IPS-15b (cell line): ENCODE measurements around the gene RPS6KA5.
"Not testable (repeated sequence)": the region's sequence is repeated elsewhere in the genome, so short reads cannot be mapped to it uniquely, and the experiment has no call there.

Source experiments
- H3K27me3 ChIP-seq: one replicate; pipeline ENCODE4 v1.6.1; 2013; ENCODE audit warnings: low read length; ENCODE audit not compliant: control insufficient read depth, insufficient read depth
- H3K36me3 ChIP-seq: one replicate; pipeline ENCODE4 v1.6.1; 2013; ENCODE audit warnings: low read length; ENCODE audit not compliant: control insufficient read depth, insufficient read depth
- H3K4me1 ChIP-seq: one replicate; pipeline ENCODE4 v1.6.1; 2013; ENCODE audit warnings: mild to moderate bottlenecking, low read length; ENCODE audit not compliant: control insufficient read depth, insufficient read depth
- H3K4me3 ChIP-seq: one replicate; pipeline ENCODE4 v1.5.1; 2013; ENCODE audit warnings: low read depth, low read length
- H3K9ac ChIP-seq: one replicate; pipeline ENCODE4 v1.6.1; 2013; ENCODE audit warnings: low read depth, mild to moderate bottlenecking, low read length
- H3K9me3 ChIP-seq: one replicate; pipeline ENCODE4 v1.6.1; 2013; ENCODE audit warnings: mild to moderate bottlenecking, low read length; ENCODE audit not compliant: control insufficient read depth, insufficient read depth

Gene RPS6KA5

DNA sequence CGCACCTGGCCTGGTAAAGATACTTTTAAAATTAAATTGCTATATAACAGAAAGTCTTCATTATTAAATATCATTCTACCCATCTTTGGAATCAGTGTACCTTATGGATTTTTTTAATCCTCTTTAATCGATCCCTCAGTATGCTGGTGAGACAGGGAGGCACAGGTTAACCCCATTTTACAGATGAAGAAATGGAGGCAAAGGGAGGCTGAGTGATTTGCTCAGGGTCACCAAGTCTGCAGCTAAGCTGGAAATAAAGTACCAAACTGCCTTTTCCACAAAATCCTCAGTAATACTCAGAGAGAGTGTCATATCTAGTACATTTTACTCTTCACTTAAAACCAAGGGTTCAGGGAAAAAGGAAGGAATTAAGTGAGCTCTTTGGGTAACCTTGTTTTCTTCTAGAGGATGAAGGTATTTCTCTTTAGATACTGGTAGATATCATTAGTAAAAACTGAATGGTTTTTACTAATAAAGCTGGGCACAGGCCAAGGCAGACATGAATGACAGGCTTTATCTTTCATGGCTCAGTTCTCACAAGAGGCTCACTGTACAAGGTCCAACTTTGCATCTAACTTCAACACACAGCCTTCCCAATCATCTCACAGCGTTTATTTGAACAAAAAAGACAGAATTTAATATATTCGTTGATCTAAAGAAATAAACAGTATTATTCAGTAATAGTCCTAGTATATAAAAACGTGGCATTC lies 209.0 kb downstream of the RPS6KA5 start:
- Histone ChIP-seq H3K4me1 (no peaks in the 10 kb centered on the region), H3K9ac (no peak overlapping the region), H3K4me3 (no peak overlapping the region), H3K27me3 (no peaks in the 10 kb centered on the region), H3K9me3 (no peaks in the 10 kb centered on the region), H3K36me3 (no peaks in the 10 kb centered on the region)

DNA sequence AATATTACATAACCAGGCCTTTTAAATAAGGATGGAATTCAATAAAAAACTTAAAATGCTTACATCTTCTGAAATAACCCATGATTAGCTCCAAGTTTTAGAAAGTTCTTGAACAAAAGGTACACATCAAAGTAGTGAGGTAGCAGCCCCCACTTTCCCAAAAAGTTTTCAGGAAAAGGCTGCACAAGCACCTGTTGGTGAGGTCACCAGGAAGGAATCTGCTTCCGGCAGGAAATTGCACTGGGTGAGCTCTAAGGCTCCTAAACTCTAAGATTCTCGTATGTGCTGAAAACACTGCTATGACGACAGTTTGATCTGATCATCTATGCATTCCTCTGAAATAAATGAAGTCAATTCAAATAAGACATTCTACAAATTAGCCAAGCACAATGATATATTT lies 210.0 kb downstream of the RPS6KA5 start:
- H3K4me3 ChIP-seq: no peak overlapping the region
- no peaks in the 10 kb centered on the region for H3K4me1 ChIP-seq
- H3K36me3 ChIP-seq: no peaks in the 10 kb centered on the region
- H3K27me3 ChIP-seq: no peaks in the 10 kb centered on the region
- H3K9me3 ChIP-seq: no peaks in the 10 kb centered on the region
- no peak overlapping the region for H3K9ac ChIP-seq

DNA sequence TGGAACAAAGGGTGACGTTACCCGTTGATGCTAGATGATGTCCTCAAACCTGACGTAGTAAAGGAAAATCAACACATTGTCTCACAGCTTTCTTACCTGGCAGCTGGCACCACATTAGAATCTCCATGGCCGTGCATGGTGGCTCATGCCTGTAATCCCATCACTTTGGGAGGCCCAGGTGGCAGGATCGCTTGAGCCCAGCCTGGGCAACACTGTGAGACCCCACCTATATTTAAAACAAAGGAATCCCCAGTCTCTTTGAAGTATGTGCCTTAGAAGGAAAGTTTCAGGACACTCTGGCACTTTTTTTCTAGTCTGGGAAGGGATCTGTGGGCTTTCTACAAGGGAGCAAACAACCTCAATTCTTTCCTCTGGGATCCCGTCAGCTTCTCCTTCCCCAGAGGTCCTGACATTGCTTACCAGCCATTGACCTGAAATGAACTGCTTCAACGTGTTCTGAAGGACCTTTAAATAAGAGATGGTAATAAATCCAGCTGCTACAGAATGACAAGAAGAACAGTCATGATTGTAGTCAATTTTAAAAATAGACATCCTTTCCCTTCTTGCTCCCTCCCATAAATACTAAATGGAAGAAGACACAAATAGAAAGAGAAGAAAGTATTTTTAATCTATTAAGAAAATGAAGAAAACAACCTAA lies 210.5 kb downstream of the RPS6KA5 start:
- H3K9ac ChIP-seq: no peak overlapping the region
- H3K4me1 ChIP-seq: no peaks in the 10 kb centered on the region
- no peak overlapping the region for H3K4me3 ChIP-seq
- H3K36me3 ChIP-seq: no peaks in the 10 kb centered on the region
- H3K27me3 ChIP-seq: no peaks in the 10 kb centered on the region
- no peaks in the 10 kb centered on the region for H3K9me3 ChIP-seq

DNA sequence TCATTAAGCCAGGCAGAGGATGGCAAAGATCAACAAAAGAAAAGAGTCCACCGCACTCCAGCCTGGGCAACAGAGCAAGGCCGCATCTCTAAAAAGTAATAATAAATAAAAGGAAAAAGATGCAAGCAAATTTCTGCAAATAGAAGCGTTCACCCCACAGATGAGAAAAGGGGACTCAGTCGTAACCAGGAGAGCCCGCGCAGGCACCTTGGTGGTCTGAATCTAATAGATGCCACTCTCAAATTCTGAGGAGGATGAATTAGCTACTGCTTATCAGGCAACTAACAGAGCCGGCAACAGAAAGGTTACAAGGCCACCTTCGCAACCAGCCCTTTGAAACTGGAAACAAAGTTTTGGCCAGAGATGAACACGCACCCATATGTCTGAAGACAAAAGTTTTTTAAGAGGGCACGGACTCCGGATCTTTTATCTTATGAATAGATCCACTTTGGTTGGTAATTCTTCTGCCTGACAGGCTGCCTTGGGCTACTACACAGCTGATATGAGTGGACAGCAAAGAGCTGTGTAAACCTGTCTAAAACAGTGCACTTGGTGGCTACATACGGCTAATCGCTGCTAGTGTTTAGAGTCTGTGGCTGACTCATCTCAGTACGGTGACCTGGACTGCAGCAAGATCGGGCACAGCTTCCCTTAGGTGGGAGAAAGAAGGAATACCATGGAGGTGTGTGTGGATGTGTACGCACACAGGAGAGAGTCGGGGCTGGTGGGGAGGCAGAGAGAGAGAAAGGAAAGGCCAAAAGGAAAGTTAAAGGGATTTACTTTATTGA lies 211.3 kb downstream of the RPS6KA5 start:
- H3K4me3 ChIP-seq: no peak overlapping the region
- H3K27me3 ChIP-seq: no peaks in the 10 kb centered on the region
- no peaks in the 10 kb centered on the region for H3K9me3 ChIP-seq
- no peaks in the 10 kb centered on the region for H3K4me1 ChIP-seq
- H3K36me3 ChIP-seq: no peaks in the 10 kb centered on the region
- no peak overlapping the region for H3K9ac ChIP-seq

DNA sequence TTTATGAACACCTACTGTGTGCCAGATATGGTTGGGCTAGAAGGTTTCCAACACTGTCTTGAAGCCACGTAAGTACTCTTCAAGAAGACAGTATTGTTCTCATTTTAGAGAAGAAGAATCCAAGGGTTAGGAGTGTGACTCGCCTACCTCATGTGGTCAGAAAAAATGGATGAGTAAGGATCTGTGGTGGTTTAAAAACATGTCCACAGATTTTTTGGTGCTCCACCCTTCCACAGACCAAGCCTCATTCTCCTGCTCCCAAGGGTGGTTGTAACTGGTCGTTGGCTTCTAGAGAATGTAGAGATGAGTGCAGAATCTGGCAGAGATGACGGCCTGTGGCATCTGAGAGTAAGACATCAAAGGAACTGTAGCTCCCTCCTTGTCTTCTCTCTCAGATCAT lies 213.9 kb downstream of the RPS6KA5 start:
- H3K4me1 ChIP-seq: no peaks in the 10 kb centered on the region
- no peaks in the 10 kb centered on the region for H3K27me3 ChIP-seq
- no peaks in the 10 kb centered on the region for H3K36me3 ChIP-seq
- no peak overlapping the region for H3K9ac ChIP-seq
- H3K4me3 ChIP-seq: no peak overlapping the region
- no peaks in the 10 kb centered on the region for H3K9me3 ChIP-seq

DNA sequence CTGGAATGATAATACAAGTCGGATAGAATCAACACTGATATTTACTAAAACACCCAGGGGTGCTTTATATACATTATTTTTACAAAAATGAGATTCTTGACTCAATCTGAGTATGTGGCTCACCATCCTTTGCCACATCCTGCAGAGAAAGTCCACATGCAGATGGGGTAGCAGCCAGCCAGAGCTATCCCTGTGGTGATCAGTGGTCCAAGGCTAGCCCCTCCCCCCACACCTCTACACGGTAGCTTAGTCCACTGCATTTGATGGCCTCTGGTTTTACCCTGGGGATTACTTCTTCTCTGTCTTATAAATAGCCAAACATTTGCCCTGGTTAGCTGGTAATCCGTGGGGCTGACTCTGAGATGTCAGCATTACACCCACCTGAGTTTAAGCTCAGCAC lies 216.1 kb downstream of the RPS6KA5 start:
- H3K36me3 ChIP-seq: no peaks in the 10 kb centered on the region
- H3K4me3 ChIP-seq: no peak overlapping the region
- H3K4me1 ChIP-seq: no peaks in the 10 kb centered on the region
- H3K9me3 ChIP-seq: no peaks in the 10 kb centered on the region
- H3K27me3 ChIP-seq: no peaks in the 10 kb centered on the region
- no peak overlapping the region for H3K9ac ChIP-seq

DNA sequence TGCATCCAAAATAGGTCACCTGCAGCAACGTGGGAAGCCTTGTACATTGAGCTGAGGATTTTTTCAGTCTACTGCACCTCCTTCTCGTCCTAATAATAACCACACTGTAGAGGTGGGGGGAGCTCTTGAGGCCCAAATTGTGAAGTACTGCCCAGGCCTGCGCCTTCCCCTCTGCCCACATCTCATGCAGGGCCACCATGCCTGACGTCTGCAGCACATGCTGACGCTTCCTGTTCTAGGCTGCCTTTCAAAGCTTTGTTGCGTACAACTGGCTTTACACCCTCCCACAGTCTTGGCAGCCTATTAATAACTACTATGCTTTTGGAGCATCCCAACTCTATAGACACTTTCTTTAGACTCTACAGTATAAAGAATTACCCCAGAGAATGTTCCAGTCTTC lies 217.7 kb downstream of the RPS6KA5 start:
- Histone ChIP-seq H3K9ac (no peak overlapping the region), H3K4me3 (no peak overlapping the region), H3K9me3 (no peaks in the 10 kb centered on the region), H3K36me3 (no peaks in the 10 kb centered on the region), H3K27me3 (no peaks in the 10 kb centered on the region), H3K4me1 (no peaks in the 10 kb centered on the region)

DNA sequence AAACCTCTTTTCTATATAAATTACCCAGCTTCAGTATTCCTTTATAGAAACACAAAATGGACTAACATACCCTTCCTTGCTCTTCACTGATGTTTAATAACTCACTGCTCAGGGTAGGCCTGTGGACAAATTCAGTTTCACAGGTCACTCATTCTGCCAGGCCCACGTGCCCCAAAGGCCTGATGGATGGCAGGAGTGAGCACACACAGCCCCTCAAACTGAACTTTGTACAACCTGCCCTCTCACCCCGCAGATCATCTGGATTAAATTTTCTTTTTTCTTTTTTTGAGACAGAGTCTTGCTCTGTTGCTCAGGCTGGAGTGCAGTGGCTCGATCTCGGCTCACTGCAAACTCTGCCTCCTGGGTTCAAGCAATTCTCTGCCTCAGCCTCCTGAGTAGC lies 219.8 kb downstream of the RPS6KA5 start:
- not testable (repeated sequence) for H3K4me1 ChIP-seq, H3K9me3 ChIP-seq, H3K9ac ChIP-seq, H3K27me3 ChIP-seq, H3K36me3 ChIP-seq, H3K4me3 ChIP-seq

DNA sequence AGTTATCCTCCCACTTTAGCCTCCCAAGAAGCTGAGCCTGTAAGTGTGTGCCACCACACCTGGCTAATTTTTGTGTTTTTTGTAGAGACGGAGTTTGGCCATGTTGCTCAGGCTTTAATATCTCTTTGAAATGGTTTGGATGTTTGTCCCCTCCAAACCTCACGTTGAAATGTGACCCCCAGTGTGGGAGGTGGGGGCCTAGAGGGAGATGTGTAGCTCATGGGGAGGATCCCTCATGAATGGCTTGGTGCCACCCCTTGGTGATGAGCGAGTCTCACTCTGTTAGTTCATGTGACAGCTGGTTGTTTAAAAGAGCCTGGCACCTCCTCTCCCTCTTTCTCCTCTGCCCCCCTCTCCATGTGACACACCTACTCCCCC lies 220.6 kb downstream of the RPS6KA5 start:
- Histone ChIP-seq H3K9me3 (no peaks in the 10 kb centered on the region), H3K4me1 (no peaks in the 10 kb centered on the region), H3K27me3 (no peaks in the 10 kb centered on the region), H3K4me3 (no peak overlapping the region), H3K36me3 (no peaks in the 10 kb centered on the region), H3K9ac (no peak overlapping the region)

DNA sequence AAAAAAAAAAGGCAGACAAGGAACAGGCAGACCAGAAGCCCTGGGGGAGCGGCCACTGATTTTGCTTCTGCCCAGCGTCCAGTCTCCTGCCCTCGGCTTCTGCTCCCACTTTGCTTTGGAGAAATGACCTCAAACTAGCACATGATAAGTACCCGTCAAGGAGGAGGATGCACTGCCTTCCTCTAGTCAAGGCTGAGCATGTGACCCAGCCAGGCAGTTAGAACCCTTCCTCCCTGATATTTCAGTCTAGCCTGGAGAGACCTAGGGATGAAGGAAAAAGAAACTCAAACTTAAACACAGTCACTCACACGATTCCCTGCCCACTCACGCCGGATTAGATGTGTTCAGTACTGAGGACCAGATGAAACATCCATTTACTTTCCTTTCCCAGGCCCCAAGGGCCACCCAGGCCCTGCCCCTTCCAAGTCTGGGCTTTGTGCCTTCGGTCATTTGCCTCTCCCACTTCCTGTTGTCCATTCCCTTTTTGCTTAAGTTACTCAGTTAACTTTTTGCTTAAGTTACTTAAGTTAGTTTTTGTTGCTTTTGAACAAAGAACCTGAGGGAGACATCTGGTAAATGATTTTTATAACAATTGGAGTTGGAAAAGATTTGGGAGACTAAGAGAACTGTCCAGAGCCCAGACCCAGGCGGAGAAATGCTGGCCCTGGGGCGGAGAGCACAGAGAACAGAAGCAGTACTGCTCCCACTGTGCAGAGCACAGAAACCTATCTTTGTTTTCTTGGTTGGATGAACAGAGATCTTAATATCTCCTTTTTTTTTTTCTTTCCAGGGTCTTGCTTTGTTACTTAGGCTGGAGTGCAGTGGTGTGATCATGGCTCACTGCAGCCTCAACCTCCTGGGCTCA lies 221.2 kb downstream of the RPS6KA5 start:
- H3K4me1 ChIP-seq: no peaks in the 10 kb centered on the region
- no peak overlapping the region for H3K9ac ChIP-seq
- no peaks in the 10 kb centered on the region for H3K9me3 ChIP-seq
- no peaks in the 10 kb centered on the region for H3K27me3 ChIP-seq
- no peak overlapping the region for H3K4me3 ChIP-seq
- H3K36me3 ChIP-seq: no peaks in the 10 kb centered on the region

DNA sequence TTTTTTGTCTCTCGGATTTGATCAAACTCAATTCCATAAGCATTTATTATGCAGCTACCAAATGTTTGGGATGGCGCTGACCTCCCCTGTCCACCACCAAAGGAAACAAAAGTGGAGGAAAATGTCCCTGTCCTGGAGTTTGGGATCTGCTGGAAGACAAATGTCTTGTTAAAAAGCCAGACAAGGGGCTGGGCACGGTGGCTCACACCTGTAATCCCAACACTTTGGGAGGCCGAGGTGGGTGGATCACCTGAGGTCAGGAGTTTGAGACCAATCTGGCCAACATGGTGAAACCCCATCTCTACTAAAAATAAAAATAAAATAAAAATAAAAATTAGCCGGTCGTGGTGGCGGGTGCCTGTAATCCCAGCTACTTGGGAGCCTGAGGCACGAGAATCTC lies 221.9 kb downstream of the RPS6KA5 start:
- H3K27me3 ChIP-seq, H3K36me3 ChIP-seq, H3K9ac ChIP-seq, H3K4me1 ChIP-seq, H3K9me3 ChIP-seq, H3K4me3 ChIP-seq: not testable (repeated sequence)
